GM10266 (cell line): ENCODE measurements around the gene ASPRV1.

Experiments
- DNase-seq: peaks from one replicate; pipeline ENCODE4 v3.0.0; 2012; ENCODE audit errors: extremely low spot score
- TF ChIP-seq, protein P1 (sequence below): IDR thresholded peaks from 2 replicates; pipeline ENCODE4 v1.5.1; 2012; ENCODE audit warnings: mild to moderate bottlenecking, low read depth; ENCODE audit not compliant: control insufficient read depth, insufficient read depth; ENCODE audit errors: missing control alignments

Gene ASPRV1

DNA sequence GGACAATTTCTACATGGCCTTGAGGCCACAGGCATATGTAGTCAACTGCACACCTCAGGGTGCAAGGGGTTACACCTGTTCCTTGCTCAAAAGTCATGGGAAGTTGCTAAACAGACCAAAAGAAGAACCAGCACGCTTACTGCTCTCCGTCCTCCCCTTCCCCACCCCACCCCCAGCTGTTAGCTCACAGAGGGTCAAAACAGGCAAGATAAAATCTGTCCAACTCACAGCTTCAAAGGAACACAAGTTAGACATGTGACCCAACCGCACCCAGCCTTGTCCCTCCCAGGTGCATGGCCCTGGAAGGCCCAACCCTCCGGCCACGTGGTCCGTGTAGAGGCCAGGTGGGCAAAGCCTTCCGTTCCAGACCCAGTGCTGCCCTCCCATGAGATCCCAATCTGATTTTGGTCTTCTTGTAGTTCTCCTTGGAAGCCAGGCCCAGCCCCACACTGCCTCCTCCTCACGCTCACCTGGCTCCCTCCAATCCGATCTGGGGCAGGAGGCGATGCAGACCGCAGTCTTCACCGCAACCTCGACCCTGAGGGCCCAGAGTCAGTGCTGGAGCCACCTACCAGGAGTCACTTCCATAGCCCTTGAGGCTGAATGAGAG lies 14.5 kb upstream of the ASPRV1 start:
- DNase-seq = no peak
- TF ChIP-seq, protein P1, sequence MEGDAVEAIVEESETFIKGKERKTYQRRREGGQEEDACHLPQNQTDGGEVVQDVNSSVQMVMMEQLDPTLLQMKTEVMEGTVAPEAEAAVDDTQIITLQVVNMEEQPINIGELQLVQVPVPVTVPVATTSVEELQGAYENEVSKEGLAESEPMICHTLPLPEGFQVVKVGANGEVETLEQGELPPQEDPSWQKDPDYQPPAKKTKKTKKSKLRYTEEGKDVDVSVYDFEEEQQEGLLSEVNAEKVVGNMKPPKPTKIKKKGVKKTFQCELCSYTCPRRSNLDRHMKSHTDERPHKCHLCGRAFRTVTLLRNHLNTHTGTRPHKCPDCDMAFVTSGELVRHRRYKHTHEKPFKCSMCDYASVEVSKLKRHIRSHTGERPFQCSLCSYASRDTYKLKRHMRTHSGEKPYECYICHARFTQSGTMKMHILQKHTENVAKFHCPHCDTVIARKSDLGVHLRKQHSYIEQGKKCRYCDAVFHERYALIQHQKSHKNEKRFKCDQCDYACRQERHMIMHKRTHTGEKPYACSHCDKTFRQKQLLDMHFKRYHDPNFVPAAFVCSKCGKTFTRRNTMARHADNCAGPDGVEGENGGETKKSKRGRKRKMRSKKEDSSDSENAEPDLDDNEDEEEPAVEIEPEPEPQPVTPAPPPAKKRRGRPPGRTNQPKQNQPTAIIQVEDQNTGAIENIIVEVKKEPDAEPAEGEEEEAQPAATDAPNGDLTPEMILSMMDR = no peak

DNA sequence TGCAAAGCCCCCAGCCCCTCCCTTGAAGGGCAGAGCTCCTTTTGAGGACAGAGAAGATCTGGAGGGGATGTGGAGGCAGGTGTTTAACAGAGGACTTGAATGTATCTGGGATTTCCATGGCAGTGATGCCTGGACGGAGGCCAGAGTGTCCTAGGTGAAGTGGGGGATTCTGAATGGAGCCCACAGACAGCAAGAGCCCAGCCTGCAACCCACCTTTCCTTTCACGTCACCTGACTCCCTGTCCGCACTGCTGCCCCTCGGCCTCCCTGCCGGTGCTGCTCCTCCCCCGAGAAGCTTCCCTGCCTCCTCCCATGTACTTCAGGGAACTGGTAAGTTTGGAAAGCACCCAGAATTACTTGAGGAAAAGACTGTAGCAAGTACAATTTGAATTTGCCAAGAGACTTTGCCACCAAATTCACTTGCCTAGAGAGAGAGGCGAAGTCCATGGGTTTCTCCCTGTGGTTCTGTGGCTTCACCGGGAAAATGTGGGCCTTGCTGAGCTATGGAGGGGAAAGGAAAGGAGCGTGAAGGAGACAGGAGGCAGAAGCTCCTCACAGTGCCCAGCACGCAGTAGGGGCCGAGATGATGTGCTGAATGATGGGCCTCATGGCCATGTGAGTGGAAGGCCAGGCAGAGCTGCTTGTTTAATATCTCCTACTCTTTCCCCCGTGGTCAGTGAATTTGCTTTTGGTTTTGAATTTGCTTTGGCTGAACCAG lies 13.9 kb upstream of the ASPRV1 start:
- TF ChIP-seq, protein P1 = no peak
- DNase-seq = no peak

DNA sequence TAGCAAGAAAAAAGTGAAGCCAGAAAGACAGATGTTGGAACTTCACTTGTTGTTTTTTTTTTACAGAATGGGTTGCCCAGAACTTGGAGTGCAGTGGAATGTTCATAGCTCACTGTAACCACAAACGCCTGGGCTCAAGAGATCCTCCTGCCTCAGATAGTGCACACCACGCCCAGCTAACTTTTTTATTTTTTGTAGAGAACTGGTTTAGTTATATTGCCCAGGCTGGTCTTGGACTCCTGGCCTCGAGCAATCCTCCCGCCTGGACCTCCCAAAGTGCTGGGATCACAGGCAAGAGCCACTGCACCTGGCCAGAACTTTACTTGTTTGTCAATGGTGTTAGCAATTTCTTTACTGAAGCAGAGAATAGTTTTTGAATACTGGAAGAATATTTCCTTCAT lies 11.9 kb upstream of the ASPRV1 start:
- no peak for DNase-seq

DNA sequence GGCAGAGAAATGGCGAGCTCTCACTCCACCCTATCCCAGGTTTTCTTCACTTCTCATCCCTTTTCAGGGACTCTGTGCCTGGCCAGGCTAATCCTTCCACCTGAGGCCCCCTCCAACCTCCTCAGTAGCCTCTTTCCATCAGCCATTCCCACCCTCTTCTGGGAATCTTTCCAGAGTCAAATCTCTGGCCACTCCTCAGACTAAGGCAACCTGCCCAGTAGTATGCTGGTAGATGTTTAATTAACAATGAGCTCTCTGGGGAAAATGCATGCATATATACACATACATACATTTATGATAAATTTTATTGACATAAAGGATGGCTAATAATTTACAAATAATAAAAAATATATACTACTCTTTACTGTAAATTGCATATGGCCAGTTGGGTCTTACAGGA lies 11.4 kb upstream of the ASPRV1 start:
- DNase-seq = no peak
- TF ChIP-seq, protein P1 = no peak

More for the DNA sequence above, 11.9 kb upstream of the ASPRV1 start:
- TF ChIP-seq, protein P1 = no peak

DNA sequence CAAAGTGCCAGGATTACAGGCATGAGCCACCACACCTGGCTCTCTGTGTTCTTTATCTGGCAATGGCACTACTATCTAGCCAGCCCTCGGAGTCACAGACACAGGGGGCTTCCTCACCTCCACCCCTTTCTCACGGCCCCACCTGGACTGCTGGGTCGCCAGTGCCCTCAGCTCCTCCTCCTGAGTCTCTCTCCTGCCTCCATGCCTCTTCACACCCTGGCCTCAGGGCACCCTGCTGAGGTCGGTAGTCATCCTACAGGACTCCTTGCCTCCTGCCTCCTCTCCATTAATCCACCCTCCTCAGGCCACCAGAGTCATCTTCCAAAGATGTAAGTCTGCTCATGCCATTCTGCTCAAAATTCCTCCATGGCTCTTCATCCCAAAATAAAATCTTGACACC lies 8.6 kb upstream of the ASPRV1 start:
- TF ChIP-seq, protein P1 = no peak
- no peak for DNase-seq

DNA sequence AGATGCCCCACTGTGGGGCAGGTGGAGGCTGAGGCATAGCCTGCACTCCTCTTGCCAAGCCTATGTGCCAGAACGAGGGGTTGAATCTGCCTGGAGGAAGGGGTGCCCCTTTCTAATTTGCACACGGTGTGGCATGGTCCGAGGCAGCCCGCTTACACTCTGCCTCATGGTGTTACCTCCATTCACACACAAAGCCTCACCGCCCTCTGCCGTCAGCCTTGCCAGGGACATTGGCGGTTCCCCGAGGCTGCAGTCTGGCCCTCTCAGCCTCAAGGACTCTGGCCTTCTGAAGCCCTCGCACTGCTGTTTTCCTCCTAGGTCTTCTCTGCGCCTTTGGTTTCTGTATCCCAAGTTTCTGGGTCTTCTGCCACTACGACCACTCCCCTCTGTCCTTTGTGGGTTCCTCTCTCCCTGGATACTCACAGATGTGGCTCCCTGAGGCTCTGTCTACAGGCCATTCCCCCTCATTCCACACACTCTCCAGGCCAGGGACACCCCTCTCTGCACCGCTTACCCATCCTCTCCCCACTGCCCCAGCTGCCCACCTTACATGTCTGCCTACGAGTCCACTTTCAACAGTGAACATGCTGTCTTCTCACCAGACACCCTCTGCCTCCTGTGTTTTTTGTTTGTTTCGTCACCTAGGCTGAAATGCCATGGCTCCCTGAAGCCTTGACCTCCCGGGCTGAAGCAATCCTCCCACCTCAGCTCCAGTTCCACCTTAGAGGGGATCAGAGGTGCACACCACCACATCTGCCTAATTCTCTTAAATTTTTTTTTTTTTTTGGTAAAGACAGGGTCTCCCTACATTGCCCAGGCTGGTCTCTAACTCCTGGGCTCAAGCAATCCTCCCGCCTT lies 7.9 kb upstream of the ASPRV1 start:
- TF ChIP-seq, protein P1 = no peak
- DNase-seq = no peak
